DMS53 (cell line): ENCODE results near the gene SATL1.
"Not testable (repeated sequence)": the region's sequence is repeated elsewhere in the genome, so short reads cannot be mapped to it uniquely, and the experiment has no call there.

ENCODE experiments used
- DNase-seq: peaks from one replicate; lab custom pipeline; 2025; lab: John Stamatoyannopoulos, UW

SATL1 gene

GRCh38 chrX:85243761-85244449, at the start of gene SATL1, which contains the start of gene ZNF711:
SATL1 (minus strand) TSS chrX:85243779; CDS start chrX:85108968, 134,811 bp downstream.
ZNF711 (plus strand) TSS chrX:85243991; CDS start chrX:85247573, 3,582 bp downstream.
- peak; percentile 69 for DNase-seq

GRCh38 chrX:85288992-85289723, 45.6 kb upstream of the SATL1 start:
- peak; percentile 27 for DNase-seq

DNA sequence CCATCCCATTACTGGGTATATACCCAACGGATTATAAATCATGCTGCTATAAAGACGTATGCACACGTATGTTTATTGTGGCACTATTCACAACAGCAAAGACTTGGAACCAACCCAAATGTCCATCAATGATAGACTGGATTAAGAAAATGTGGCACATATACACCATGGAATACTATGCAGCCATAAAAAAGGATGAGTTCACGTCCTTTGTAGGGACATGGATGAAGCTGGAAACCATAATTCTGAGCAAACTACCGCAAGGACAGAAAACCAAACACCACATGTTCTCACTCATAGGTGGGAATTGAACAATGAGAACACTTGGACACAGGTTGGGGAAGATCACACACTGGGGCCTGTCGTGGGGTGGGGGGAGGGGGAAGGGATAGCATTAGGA, 41.7 kb upstream of the SATL1 start:
- not testable (repeated sequence) for DNase-seq

DNA sequence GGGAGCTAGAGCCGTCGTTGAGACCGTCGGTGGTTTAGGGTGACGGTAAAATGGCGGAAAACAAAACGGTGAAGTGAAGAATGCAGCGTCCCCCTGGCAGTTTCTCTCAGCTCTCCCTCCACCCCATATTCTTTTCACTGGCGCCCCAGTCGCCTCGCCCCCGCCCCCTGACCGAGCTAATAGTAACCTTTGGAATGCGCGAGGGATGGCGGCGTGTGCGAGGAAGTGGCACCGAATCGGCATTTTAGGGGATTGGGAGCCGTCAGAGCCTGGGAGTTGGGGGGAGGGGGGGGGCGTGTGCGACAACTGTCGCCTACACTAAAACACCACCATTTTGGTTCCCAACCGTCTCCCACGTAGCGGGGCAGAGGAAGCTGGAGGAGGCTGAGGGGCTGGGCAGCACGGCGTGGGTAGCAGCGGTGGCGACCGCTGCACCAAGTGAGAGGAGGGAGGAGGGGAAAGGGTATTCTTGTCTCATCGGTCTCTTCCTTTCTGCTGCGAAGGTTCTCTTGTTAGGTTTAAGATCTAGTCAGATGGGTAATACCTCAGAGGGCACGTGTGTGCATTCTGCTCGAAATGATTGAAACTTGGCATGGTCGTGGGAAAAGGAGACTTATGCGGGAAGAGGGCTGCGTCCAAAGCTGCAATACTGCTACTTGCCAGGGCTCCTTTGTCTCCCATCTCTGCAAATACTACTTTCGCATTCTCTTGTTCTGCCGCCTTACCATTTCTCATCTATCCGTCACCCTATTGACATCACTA, 1.1 kb upstream of the SATL1 start:
- peak; percentile 59 for DNase-seq

- DNase-seq = peak; percentile 24
These were observed 424 bp downstream of the SATL1 start for GRCh38 chrX:85243155-85243554.

DNA sequence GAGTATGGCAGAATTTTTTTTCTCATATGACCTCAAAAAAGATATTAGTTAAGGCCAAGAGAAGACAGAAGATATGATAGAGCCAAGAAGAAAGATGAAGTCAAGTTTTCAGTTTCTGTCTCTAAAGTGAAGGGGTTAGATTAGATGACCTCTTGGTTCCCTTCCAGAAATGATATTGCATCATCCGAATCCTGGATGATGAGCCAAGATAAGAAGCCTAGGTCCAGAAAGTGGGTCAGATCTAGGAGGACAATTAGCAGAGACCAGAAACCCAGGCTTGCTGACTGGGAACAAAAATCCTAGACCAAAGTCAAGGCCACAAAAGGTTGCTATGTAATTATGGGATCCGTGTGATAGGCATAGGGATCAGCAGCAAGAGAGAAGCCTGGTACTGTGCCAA, 20.2 kb downstream of the SATL1 start:
- no peak for DNase-seq

GRCh38 chrX:85221361-85221760, 22.2 kb downstream of the SATL1 start:
- DNase-seq = no peak

DNA sequence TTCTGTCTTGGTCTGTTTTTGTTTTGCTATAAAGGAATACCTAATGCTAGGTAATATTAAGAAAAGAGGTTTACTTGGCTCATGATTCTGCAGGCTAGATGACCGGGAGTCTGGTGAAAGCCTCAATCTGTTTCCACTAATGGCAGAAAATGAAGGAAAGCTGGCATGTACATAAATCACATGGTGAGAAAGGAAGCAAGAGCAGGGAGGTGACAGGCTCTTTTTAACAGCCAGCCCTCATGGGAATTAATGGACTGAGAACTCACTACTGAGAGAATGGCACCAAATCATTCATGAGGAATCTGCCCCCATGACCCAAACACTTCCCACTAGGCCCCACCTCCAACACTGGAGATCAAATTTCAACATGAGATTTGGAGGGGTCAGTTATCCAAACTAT, 27.6 kb downstream of the SATL1 start:
- no peak for DNase-seq

GRCh38 chrX:85213792-85214530, 29.6 kb downstream of the SATL1 start:
- no peak for DNase-seq

- no peak for DNase-seq
These were observed 40.1 kb downstream of the SATL1 start for GRCh38 chrX:85203461-85203970.

DNA sequence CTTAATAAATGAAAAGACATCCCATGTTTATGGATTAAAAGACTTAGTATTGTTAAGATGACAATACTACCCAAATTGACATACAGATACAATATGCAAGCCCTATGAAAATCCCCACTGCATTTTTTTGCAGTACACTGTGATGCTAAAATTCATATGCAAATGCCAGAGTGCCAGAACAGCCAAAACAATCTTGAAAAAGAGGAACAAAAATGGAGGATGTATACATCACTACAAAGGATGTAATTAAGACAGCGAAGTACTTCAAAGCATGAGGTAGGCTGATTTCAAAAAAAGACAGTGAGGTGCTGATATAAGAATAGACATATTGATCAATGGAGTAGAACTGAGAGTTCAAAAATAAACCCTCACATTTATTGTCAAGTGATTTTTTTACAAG, 47.3 kb downstream of the SATL1 start:
- no peak for DNase-seq

DNA sequence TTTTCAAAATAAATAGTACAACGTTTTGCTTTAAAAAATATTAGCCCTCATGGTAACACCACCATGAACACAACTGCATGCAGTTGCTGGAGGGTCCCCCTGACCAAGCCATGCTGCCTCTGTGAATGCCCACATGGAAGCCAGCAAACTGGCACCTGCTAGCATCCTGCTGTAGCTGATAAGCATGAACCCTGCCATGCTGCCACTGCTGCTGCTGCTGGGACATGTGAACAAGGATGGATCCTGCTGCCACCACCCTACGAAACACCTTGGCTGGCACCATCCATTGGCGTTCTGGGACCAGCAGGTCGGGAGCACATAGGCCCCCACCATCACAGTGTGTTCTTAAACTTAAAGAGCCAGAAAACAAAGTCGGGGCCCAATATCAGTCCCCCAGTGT, 83.9 kb downstream of the SATL1 start:
- DNase-seq = no peak

GRCh38 chrX:85140964-85141363, 102.6 kb downstream of the SATL1 start:
- peak; percentile 7 for DNase-seq

GRCh38 chrX:85139422-85139821, 104.2 kb downstream of the SATL1 start:
- DNase-seq = no peak

GRCh38 chrX:85136409-85136808, 107.2 kb downstream of the SATL1 start:
- DNase-seq = no peak

- no peak for DNase-seq
These were observed 128.3 kb downstream of the SATL1 start for GRCh38 chrX:85115252-85115651.

GRCh38 chrX:85114776-85115175, 128.8 kb downstream of the SATL1 start:
- DNase-seq = peak; percentile 10

DNA sequence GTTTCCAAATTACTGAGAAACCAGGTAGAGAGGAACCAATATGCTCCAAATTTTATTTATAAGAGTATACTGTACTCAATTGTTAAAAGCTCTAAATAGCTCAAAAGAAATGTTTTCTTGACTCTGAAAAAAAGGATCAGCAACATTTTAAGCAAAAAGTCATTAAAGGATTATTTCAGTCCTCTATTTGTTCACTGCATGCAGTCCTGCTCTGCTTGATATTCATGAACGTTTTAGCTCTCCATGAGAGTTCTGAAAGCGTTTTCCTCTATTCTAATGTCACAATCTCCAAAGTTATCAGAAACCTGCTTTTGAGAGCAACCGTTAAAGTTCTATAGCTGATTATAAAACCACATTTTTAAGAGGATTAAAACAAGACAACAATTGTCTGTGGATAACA, 129.4 kb downstream of the SATL1 start:
- no peak for DNase-seq

DNA sequence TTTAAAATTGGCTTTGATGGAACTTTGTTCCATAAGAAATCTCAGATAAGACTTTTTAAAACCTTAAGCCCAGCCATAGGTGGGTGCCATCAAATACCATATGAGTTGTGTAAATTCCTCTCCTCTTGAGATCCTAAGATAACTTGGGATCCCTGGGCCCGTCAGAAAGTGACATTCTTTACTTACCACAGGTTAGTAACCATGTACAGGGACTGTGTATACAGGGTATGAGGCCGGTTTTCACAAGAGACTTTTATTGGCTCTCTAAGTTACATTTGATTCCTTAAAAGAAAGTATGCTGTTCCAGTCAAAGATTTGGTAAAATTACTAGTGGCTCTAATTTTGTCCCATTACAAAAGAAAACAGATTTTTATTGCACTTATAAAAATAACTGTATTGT, 129.8 kb downstream of the SATL1 start:
- no peak for DNase-seq

GRCh38 chrX:85112293-85112692, 131.3 kb downstream of the SATL1 start:
- DNase-seq = peak; percentile 32

DNA sequence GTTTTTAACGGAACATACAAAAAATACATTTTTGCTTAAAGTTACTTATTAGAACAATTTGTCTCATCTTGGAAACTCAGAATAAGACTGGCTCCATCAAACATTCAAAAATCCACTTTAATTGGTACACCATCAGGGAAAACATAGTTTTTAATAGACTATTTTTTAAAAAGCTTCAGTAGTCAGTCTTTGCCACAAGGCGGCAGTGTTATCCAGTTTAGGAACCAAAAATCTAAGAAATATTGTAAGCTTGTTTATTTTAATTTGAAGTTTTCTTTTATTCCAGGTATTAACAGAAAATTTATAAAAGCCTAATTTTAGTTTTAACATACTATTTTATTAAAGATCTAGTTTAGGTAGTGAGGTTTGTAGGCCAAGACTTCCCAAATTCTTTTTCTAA, 132.2 kb downstream of the SATL1 start:
- DNase-seq = peak; percentile 49

- peak; percentile 74 for DNase-seq
These were observed 134.3 kb downstream of the SATL1 start for GRCh38 chrX:85109235-85109634.
